ENCODE results near the gene TOMT. TPM values are rescaled to one million over a fixed set of nuclear protein-coding genes. Genes with fewer than 3 reads are reported as not detected.
"Not testable (repeated sequence)": the region's sequence is repeated elsewhere in the genome, so short reads cannot be mapped to it uniquely, and the experiment has no call there.

The TOMT gene
- total RNA-seq, 1 donor from 2014 or later = not detected

GRCh38 chr11:72150882-72151281 lies 45.2 kb downstream of the TOMT start:
- no peaks in the 10 kb centered on the region for H3K4me1 ChIP-seq
- Mint-ChIP-seq H3K4me3 (no peak overlapping the region), H3K4me1 (no peaks in the 10 kb centered on the region), H3K9me3 (no peaks in the 10 kb centered on the region), H3K36me3 (no peaks in the 10 kb centered on the region), H3K27me3 (ENCODE audit: insufficient read depth, low read depth) (no peaks in the 10 kb centered on the region), H3K27ac (no peak overlapping the region)
- TF ChIP-seq, protein P1, sequence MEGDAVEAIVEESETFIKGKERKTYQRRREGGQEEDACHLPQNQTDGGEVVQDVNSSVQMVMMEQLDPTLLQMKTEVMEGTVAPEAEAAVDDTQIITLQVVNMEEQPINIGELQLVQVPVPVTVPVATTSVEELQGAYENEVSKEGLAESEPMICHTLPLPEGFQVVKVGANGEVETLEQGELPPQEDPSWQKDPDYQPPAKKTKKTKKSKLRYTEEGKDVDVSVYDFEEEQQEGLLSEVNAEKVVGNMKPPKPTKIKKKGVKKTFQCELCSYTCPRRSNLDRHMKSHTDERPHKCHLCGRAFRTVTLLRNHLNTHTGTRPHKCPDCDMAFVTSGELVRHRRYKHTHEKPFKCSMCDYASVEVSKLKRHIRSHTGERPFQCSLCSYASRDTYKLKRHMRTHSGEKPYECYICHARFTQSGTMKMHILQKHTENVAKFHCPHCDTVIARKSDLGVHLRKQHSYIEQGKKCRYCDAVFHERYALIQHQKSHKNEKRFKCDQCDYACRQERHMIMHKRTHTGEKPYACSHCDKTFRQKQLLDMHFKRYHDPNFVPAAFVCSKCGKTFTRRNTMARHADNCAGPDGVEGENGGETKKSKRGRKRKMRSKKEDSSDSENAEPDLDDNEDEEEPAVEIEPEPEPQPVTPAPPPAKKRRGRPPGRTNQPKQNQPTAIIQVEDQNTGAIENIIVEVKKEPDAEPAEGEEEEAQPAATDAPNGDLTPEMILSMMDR (IDR thresholded peaks at IDR 0.05) = no peak
- TF ChIP-seq EZH2phosphoT487 (IDR thresholded peaks at IDR 0.05) (no peak), EZH2 (IDR thresholded peaks at IDR 0.05) (no peak)
- H3K79me2 ChIP-seq (ENCODE audit: low read depth) = no peaks in the 10 kb centered on the region
- H3K4me2 ChIP-seq = no peak overlapping the region
- no peak overlapping the region for H3K4me3 ChIP-seq
- no peaks in the 10 kb centered on the region for H3K9me3 ChIP-seq (ENCODE audit: low read depth)
- DNase-seq (ENCODE audit: low spot score) = no peak
- no peaks in the 10 kb centered on the region for H3K27me3 ChIP-seq
- H3F3A ChIP-seq (ENCODE audit: low read depth) = no peaks in the 10 kb centered on the region
- H3K9ac ChIP-seq = no peak overlapping the region
- no peaks in the 10 kb centered on the region for H4K20me1 ChIP-seq (ENCODE audit: low read depth)
- H2AFZ ChIP-seq (replicated peaks) = no peak overlapping the region
- H3K36me3 ChIP-seq = no peaks in the 10 kb centered on the region
- no peak overlapping the region for H3K27ac ChIP-seq

GRCh38 chr11:72153874-72154273 lies 48.1 kb downstream of the TOMT start:
- not testable (repeated sequence) for H3K27me3 Mint-ChIP-seq (ENCODE audit: insufficient read depth, low read depth); H3K9me3 ChIP-seq (ENCODE audit: low read depth); H3K79me2 ChIP-seq (ENCODE audit: low read depth); H3K36me3 Mint-ChIP-seq; H3K27ac ChIP-seq; H2AFZ ChIP-seq (replicated peaks); H3K9me3 Mint-ChIP-seq; H3K9ac ChIP-seq; DNase-seq (ENCODE audit: low spot score); H3K4me1 ChIP-seq; H3K27ac Mint-ChIP-seq; H3K4me2 ChIP-seq; H3F3A ChIP-seq (ENCODE audit: low read depth); H3K4me3 Mint-ChIP-seq; H3K36me3 ChIP-seq; H3K4me1 Mint-ChIP-seq; H3K27me3 ChIP-seq; H4K20me1 ChIP-seq (ENCODE audit: low read depth); H3K4me3 ChIP-seq

GRCh38 chr11:72154816-72155215 lies 49.1 kb downstream of the TOMT start:
- Histone ChIP-seq H3K36me3 (no peaks in the 10 kb centered on the region), H3K4me1 (no peaks in the 10 kb centered on the region), H4K20me1 (ENCODE audit: low read depth) (no peaks in the 10 kb centered on the region), H3K27me3 (no peaks in the 10 kb centered on the region), H3K9ac (no peak overlapping the region), H3K4me3 (no peak overlapping the region), H3K79me2 (ENCODE audit: low read depth) (no peaks in the 10 kb centered on the region), H2AFZ (replicated peaks) (peak overlapping the region; percentile 26), H3F3A (ENCODE audit: low read depth) (no peaks in the 10 kb centered on the region), H3K9me3 (ENCODE audit: low read depth) (no peaks in the 10 kb centered on the region), H3K4me2 (no peak overlapping the region), H3K27ac (no peak overlapping the region)
- no peak for TF ChIP-seq EZH2phosphoT487 (IDR thresholded peaks at IDR 0.05)
- TF ChIP-seq EZH2 (IDR thresholded peaks at IDR 0.05) = no peak
- TF ChIP-seq, protein P1 (IDR thresholded peaks at IDR 0.05) = no peak
- Mint-ChIP-seq H3K27me3 (ENCODE audit: insufficient read depth, low read depth) (peaks cover 3% of the 10 kb centered on the region), H3K4me3 (no peak overlapping the region), H3K36me3 (no peaks in the 10 kb centered on the region), H3K9me3 (no peaks in the 10 kb centered on the region), H3K27ac (no peak overlapping the region), H3K4me1 (no peaks in the 10 kb centered on the region)
- DNase-seq (ENCODE audit: low spot score) = no peak

DNA sequence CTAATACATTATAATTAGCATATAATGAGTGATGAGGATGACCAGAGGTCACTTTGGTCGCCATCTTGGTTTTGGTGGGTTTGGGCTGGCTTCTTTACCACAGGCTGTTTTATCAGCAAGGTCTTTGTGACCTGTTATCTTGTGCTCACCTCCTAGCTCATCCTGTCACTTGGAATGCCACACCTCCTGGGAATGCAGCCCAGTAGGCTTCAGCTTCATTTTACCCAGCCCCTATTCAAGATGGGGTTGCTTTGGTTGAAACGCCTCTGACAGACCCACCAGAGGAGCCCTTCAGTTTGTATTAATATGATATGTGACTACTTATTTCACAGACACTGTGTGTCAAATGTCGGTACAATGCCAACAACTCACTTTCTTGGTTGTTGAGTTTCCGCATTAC lies 50.0 kb downstream of the TOMT start:
- no peaks in the 10 kb centered on the region for H3K4me1 ChIP-seq
- H3K79me2 ChIP-seq (ENCODE audit: low read depth) = no peaks in the 10 kb centered on the region
- Mint-ChIP-seq H3K36me3 (no peaks in the 10 kb centered on the region), H3K4me1 (no peaks in the 10 kb centered on the region), H3K27ac (no peak overlapping the region), H3K9me3 (no peaks in the 10 kb centered on the region), H3K27me3 (ENCODE audit: insufficient read depth, low read depth) (peaks cover 3% of the 10 kb centered on the region), H3K4me3 (no peak overlapping the region)
- TF ChIP-seq EZH2phosphoT487 (IDR thresholded peaks at IDR 0.05) = no peak
- no peak for TF ChIP-seq EZH2 (IDR thresholded peaks at IDR 0.05)
- TF ChIP-seq, protein P1 (IDR thresholded peaks at IDR 0.05) = no peak
- H3K27me3 ChIP-seq = no peaks in the 10 kb centered on the region
- H3K9me3 ChIP-seq (ENCODE audit: low read depth) = no peaks in the 10 kb centered on the region
- no peak overlapping the region for H3K9ac ChIP-seq
- no peak overlapping the region for H3K4me3 ChIP-seq
- H3K27ac ChIP-seq = no peak overlapping the region
- H3K36me3 ChIP-seq = no peaks in the 10 kb centered on the region
- DNase-seq (ENCODE audit: low spot score) = no peak
- no peaks in the 10 kb centered on the region for H4K20me1 ChIP-seq (ENCODE audit: low read depth)
- no peak overlapping the region for H3K4me2 ChIP-seq
- H2AFZ ChIP-seq (replicated peaks) = no peak overlapping the region
- no peaks in the 10 kb centered on the region for H3F3A ChIP-seq (ENCODE audit: low read depth)

Measured in neural progenitor cell (in vitro differentiated cells).